ENCODE measurements around the gene EIF4E. TPM values are rescaled to one million over a fixed set of nuclear protein-coding genes. Genes with fewer than 3 reads are reported as not detected.
"Not testable (repeated sequence)": the region's sequence is repeated elsewhere in the genome, so short reads cannot be mapped to it uniquely, and the experiment has no call there.

EIF4E gene
- polyA plus RNA-seq, 3 donors = 119 to 140 (median 120) TPM

DNA sequence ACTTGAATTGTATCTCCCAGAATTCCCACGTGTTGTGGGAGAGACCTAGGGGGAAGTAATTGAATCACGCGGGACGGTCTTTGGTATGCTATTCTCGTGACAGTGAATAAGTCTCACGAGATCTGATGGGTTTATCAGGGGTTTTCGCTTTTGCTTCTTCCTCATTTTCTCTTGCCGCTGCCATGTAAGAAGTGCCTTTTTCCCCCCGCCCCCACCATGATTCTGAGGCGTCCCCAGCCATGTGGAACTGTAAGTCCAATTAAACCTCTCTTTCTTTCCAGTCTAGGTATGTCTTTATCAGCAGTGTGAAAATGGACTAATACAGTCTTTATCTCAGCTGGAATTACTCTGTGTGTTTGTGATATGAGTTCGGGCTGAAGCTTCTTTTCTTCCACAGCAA lies 86.0 kb downstream of the EIF4E start:
- DNase-seq (ENCODE audit: extremely low read depth in 1 of 11, low read depth in 9 of 11, low spot score in 4 of 11) = not testable (repeated sequence)

DNA sequence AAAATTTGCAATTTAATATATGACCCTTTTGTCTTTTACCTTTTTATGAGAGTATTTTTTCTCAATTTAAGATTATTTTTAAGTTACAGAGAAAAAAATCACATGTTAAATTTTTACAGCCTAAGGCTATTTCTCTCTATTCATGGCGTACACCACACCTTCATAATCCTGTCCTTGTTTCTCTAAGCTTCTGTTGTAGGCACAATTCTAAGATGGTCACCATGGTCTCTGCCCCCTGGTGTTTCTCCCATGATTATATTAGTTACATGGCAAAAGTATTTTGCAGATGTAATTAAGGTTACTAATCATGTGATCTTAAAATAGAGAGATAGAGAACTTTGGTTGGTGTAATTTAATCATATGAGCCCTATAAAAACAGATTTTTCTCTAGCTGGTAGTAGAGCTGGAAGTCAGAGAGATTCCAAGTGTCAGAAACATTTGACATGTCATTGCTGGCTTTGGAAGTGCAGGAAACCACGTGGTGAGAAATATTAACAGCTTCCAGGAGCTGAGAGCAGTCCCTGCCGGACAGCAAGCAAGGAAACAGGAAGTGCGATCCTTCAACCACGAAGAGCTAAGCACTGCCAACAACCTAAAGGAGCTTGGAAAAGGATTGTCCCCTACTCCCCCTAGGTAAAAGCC lies 89.8 kb downstream of the EIF4E start:
- DNase-seq (ENCODE audit: extremely low read depth in 1 of 11, low read depth in 9 of 11, low spot score in 4 of 11) = peak in 1 of 11 donors; percentile 8

DNA sequence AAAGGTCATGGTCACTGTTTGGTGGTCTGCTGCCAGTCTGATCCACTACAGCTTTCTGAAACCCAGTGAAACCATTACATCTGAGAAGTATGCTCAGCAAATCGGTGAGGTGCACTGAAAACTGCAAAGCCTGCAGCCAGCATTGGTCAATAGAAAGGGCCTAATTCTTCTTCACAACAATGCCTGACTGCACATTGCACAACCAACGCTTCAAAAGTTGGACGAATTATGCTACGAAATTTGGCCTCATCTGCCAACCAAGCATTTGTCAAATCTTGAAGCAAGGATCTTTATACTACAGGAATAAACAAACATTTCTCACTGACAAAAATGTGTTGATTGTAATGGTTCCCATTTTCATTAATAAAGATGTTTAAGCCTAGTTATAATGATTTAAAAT lies 90.4 kb downstream of the EIF4E start:
- no peak for DNase-seq (ENCODE audit: extremely low read depth in 1 of 11, low read depth in 9 of 11, low spot score in 4 of 11)

DNA sequence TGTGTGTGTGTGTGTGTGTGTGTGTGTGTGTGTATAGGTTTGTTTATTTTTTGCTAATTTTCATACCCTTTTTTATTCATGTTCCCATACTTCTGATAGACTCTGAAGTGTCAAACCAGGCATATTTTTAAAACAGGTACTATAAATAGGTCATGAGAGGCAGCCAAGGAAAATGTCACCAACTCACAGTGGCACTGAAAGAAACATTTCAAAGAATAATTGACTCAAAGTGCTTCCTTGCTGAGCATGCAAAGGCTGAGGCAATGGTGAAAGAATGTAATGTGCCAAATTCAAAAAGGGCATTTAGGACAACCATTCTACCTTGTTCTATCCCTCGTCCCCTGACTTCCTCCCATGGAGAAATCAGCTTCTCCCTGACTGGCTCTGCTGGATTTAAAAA lies 95.5 kb downstream of the EIF4E start:
- DNase-seq (ENCODE audit: extremely low read depth in 1 of 11, low read depth in 9 of 11, low spot score in 4 of 11) = no peak

DNA sequence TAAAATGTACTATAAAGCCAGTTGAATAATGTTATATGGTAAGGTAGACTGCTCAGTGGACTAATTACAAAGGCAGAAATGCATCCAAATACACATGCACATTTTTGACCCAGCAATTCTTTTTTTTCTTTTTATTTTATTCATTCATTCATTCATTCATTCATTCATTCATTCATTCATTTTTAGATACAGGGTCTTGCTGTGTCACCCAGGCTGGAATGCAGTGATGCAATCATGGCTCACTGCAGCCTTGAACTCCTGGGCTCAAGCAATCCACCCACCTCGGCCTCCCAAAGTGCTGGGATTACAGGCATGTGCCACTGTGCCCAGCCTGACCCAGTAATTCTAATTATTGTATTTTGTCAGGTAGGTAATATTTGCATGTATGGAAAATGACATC lies 97.9 kb downstream of the EIF4E start:
- DNase-seq (ENCODE audit: extremely low read depth in 1 of 11, low read depth in 9 of 11, low spot score in 4 of 11) = not testable (repeated sequence)

Other genes with a start within 250 kb of the EIF4E start
- 10 to 100 TPM; 62.3 to 84.1 (median 70.4) TPM for gene METAP1, start 66.6 kb upstream of the EIF4E start, polyA plus RNA-seq (ENCODE audit: insufficient read length in 3 of 3)
- 100 to 1,000 TPM; 234 to 289 (median 253) TPM for gene ADH5, start 159.7 kb upstream of the EIF4E start, polyA plus RNA-seq (ENCODE audit: insufficient read length in 3 of 3)
- gene ADH4, start 215.2 kb upstream of the EIF4E start, polyA plus RNA-seq (ENCODE audit: insufficient read length in 3 of 3) = 1 to 10 TPM in 2 of 3 donors, under 1 TPM in 1; 0.47 to 1.6 (median 1.2) TPM

Data from renal cortex interstitium (tissue), 11 donors.